Body of pancreas (tissue), 4 donors: ENCODE data around the gene WNT11.

Experiments
- CTCF ChIP-seq, 7 experiments: fragments of 450-650 bp in 4 of 7; fragments of 200-600 bp in 3 of 7; sonication (generic) in 3 of 7; IDR thresholded peaks; one replicate each; pipeline ENCODE4 v1.5.1; 2016 to 2019; ENCODE audit warnings: antibody characterized with exemption in 7 of 7
- POLR2A ChIP-seq, 3 donors: fragments of 450-650 bp; IDR thresholded peaks; one replicate each; pipeline ENCODE4 v1.6.1; 2016; ENCODE audit warnings: antibody characterized with exemption in 3 of 3, mild to moderate bottlenecking in 2 of 3

GRCh38 chr11:76240161-76240540 is 33.8 kb upstream of the WNT11 start:
- TF ChIP-seq CTCF (IDR thresholded peaks at IDR 0.05) = no peak
- TF ChIP-seq POLR2A (IDR thresholded peaks at IDR 0.05) = no peak
